ENCODE data around the gene CPNE1. TPM values are rescaled to one million over a fixed set of nuclear protein-coding genes. Genes with fewer than 3 reads are reported as not detected.
"Not testable (repeated sequence)": the region's sequence is repeated elsewhere in the genome, so short reads cannot be mapped to it uniquely, and the experiment has no call there.

CPNE1 gene
- total RNA-seq, 1 experiment from 2014 or later: 155 TPM

GRCh38 chr20:35714127-35714526, 49.4 kb upstream of the CPNE1 start:
- Mint-ChIP-seq H3K4me3 (no peak overlapping the region), H3K27ac (peak overlapping the region in 1 of 3 experiments; percentile 92; a peak in 3 of 7 replicates), H3K27me3 (ENCODE audit: low read depth) (no peaks in the 10 kb centered on the region), H3K4me1 (peaks cover 3 to 6% of the 10 kb centered on the region in 2 experiments), H3K9me3 (no peaks in the 10 kb centered on the region), H3K36me3 (ENCODE audit: insufficient read depth in 1 of 3, low read depth in 3 of 3) (peaks cover 55 to 92% (median 91%) of the 10 kb centered on the region in 3 experiments)
- no peak overlapping the region for H2AK5ac ChIP-seq (ENCODE audit: insufficient read length, low read length)
- no peak overlapping the region for H3K56ac ChIP-seq (ENCODE audit: insufficient read length, low read depth, low read length)
- H3K23ac ChIP-seq (ENCODE audit: insufficient read length, low read depth, low read length): no peak overlapping the region
- H4K8ac ChIP-seq (replicated peaks; ENCODE audit: insufficient read length, low read depth, low read length): no peak overlapping the region
- H4K5ac ChIP-seq (ENCODE audit: insufficient read length, low read depth, low read length): no peak overlapping the region
- TF ChIP-seq, protein P1, sequence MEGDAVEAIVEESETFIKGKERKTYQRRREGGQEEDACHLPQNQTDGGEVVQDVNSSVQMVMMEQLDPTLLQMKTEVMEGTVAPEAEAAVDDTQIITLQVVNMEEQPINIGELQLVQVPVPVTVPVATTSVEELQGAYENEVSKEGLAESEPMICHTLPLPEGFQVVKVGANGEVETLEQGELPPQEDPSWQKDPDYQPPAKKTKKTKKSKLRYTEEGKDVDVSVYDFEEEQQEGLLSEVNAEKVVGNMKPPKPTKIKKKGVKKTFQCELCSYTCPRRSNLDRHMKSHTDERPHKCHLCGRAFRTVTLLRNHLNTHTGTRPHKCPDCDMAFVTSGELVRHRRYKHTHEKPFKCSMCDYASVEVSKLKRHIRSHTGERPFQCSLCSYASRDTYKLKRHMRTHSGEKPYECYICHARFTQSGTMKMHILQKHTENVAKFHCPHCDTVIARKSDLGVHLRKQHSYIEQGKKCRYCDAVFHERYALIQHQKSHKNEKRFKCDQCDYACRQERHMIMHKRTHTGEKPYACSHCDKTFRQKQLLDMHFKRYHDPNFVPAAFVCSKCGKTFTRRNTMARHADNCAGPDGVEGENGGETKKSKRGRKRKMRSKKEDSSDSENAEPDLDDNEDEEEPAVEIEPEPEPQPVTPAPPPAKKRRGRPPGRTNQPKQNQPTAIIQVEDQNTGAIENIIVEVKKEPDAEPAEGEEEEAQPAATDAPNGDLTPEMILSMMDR (conservative IDR thresholded peaks at IDR 0.05): no peak
- H3K27me3 ChIP-seq (ENCODE audit: insufficient read depth, low read length): no peaks in the 10 kb centered on the region
- H2BK15ac ChIP-seq (ENCODE audit: low read depth, low read length): no peak overlapping the region
- no peak overlapping the region for H3K9ac ChIP-seq (ENCODE audit: extremely low read depth, insufficient read length, low read length)
- no peak overlapping the region for H3T11ph ChIP-seq (ENCODE audit: low read length)
- H3K4me1 ChIP-seq (ENCODE audit: insufficient read depth, low read length): no peaks in the 10 kb centered on the region
- no peaks in the 10 kb centered on the region for H3K23me2 ChIP-seq (ENCODE audit: insufficient read length, low read depth, low read length, poor library complexity, severe bottlenecking)
- no peak overlapping the region for H3K4ac ChIP-seq (ENCODE audit: low read depth, low read length)
- WGBS (ENCODE audit: extremely low coverage, insufficient read length, low lambda C conversion rate): no CpG with 5 or more reads among the region's 4 CpGs
- no peaks in the 10 kb centered on the region for H4K20me1 ChIP-seq (ENCODE audit: control insufficient read depth, insufficient read depth, insufficient read length)
- no peak overlapping the region for H2AFZ ChIP-seq (ENCODE audit: low read length)
- no peak overlapping the region for H2BK120ac ChIP-seq (ENCODE audit: low read depth, low read length, poor library complexity, severe bottlenecking)
- peaks cover 5% of the 10 kb centered on the region for H3K79me1 ChIP-seq (ENCODE audit: insufficient read depth, low read depth, low read length, poor library complexity, severe bottlenecking)
- no peak overlapping the region for H2BK20ac ChIP-seq (ENCODE audit: low read depth, low read length, poor library complexity, severe bottlenecking)
- H4K91ac ChIP-seq (ENCODE audit: insufficient read length, low read depth, low read length): no peak overlapping the region
- no peak overlapping the region for H2BK12ac ChIP-seq (ENCODE audit: insufficient read length, low read depth, low read length)
- DNase-seq: no peak
- H3K4me2 ChIP-seq (ENCODE audit: insufficient read depth, insufficient read length, low read length): no peak overlapping the region
- no peak overlapping the region for H3K27ac ChIP-seq (ENCODE audit: insufficient read length, low read depth, low read length)
- H3K14ac ChIP-seq (ENCODE audit: insufficient read depth, low read length): no peak overlapping the region
- no peak overlapping the region for H2BK5ac ChIP-seq (ENCODE audit: insufficient read length, low read length)
- no peaks in the 10 kb centered on the region for H3K9me3 ChIP-seq (ENCODE audit: control insufficient read depth, low read depth, low read length)
- H3K79me2 ChIP-seq (ENCODE audit: insufficient read depth, low read length): no peaks in the 10 kb centered on the region
- H3K18ac ChIP-seq (ENCODE audit: insufficient read length, low read depth, low read length): no peak overlapping the region

- H3K79me2 ChIP-seq (ENCODE audit: insufficient read depth, low read length); H3K79me1 ChIP-seq (ENCODE audit: insufficient read depth, low read depth, low read length, poor library complexity, severe bottlenecking); H4K20me1 ChIP-seq (ENCODE audit: control insufficient read depth, insufficient read depth, insufficient read length); H3K18ac ChIP-seq (ENCODE audit: insufficient read length, low read depth, low read length); H3K27me3 ChIP-seq (ENCODE audit: insufficient read depth, low read length); H2BK5ac ChIP-seq (ENCODE audit: insufficient read length, low read length); H2AK5ac ChIP-seq (ENCODE audit: insufficient read length, low read length); H3T11ph ChIP-seq (ENCODE audit: low read length); H3K4me2 ChIP-seq (ENCODE audit: insufficient read depth, insufficient read length, low read length); DNase-seq; H4K8ac ChIP-seq (replicated peaks; ENCODE audit: insufficient read length, low read depth, low read length); H3K23me2 ChIP-seq (ENCODE audit: insufficient read length, low read depth, low read length, poor library complexity, severe bottlenecking); H2BK15ac ChIP-seq (ENCODE audit: low read depth, low read length); H4K5ac ChIP-seq (ENCODE audit: insufficient read length, low read depth, low read length); H3K14ac ChIP-seq (ENCODE audit: insufficient read depth, low read length); H2AFZ ChIP-seq (ENCODE audit: low read length); H3K9me3 Mint-ChIP-seq; H3K4ac ChIP-seq (ENCODE audit: low read depth, low read length); H2BK20ac ChIP-seq (ENCODE audit: low read depth, low read length, poor library complexity, severe bottlenecking); H4K91ac ChIP-seq (ENCODE audit: insufficient read length, low read depth, low read length); H3K4me1 Mint-ChIP-seq; H2BK12ac ChIP-seq (ENCODE audit: insufficient read length, low read depth, low read length); H2BK120ac ChIP-seq (ENCODE audit: low read depth, low read length, poor library complexity, severe bottlenecking); H3K9me3 ChIP-seq (ENCODE audit: control insufficient read depth, low read depth, low read length); H3K23ac ChIP-seq (ENCODE audit: insufficient read length, low read depth, low read length); H3K4me3 Mint-ChIP-seq; H3K4me1 ChIP-seq (ENCODE audit: insufficient read depth, low read length); H3K56ac ChIP-seq (ENCODE audit: insufficient read length, low read depth, low read length); H3K27ac ChIP-seq (ENCODE audit: insufficient read length, low read depth, low read length); H3K9ac ChIP-seq (ENCODE audit: extremely low read depth, insufficient read length, low read length); H3K27me3 Mint-ChIP-seq (ENCODE audit: low read depth): not testable (repeated sequence)
- no CpG with 5 or more reads among the region's 9 CpGs for WGBS (ENCODE audit: extremely low coverage, insufficient read length, low lambda C conversion rate)
- Mint-ChIP-seq H3K27ac (peak overlapping the region; percentile 48 to 83 (median 72); a peak in 4 of 7 replicates), H3K36me3 (ENCODE audit: insufficient read depth in 1 of 3, low read depth in 3 of 3) (peaks cover 53 to 92% (median 90%) of the 10 kb centered on the region in 3 experiments)
Observed at GRCh38 chr20:35713120-35713519, 48.4 kb upstream of the CPNE1 start.

All from H9 (cell line).